Fibroblast of skin of left biceps (primary cell): ENCODE data around the gene KAZN.
A peak's percentile ranks its signal among the peaks of the same experiment; 100 is the strongest.
"Not testable (repeated sequence)": the region's sequence is repeated elsewhere in the genome, so short reads cannot be mapped to it uniquely, and the experiment has no call there.

Source experiments
- DNase-seq, 2 experiments: peaks; one replicate each; pipeline ENCODE4 v3.0.0-alpha.2; 2013; ENCODE audit warnings: low read depth in 2 of 2

Gene KAZN

DNA sequence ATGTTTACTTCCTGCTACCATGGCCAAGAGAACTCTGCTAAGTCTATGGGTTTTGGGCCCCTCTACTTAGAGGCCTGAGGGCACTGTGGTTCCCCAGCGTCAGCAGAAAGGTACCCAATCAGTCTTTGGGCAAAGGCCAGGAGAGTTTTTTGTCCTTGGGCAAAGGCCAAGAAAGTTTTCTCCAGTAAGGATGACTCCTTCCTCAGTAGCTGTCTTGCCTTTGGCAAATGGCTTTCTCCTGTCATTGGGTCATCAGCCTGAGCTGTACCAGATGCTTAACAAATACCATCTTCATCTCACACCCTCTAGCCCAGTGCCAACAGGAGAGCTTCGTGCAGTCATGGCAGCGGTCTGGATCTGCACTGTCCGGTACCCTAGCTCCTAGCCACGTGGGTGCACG is 355.7 kb downstream of the KAZN start:
- DNase-seq, result no peak

DNA sequence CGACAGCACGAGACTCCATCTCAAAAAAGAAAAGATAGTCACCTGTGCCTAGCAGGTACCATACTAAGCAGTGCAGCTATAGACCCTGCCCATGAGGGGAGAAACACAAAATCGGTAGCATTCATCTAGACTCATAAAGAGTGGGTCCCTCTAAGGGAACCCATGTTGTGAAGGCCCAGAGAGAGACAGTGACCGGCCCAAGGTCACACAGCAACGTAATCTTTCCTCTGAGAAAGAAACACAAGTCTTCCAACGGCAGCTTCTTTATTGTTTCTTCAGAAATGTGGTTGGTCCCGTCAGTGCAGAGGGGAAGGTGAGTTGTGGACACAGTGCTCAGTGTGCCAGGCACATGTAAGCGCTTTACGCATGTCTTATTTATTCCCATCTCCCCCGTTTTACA is 356.4 kb downstream of the KAZN start:
- no peak for DNase-seq

DNA sequence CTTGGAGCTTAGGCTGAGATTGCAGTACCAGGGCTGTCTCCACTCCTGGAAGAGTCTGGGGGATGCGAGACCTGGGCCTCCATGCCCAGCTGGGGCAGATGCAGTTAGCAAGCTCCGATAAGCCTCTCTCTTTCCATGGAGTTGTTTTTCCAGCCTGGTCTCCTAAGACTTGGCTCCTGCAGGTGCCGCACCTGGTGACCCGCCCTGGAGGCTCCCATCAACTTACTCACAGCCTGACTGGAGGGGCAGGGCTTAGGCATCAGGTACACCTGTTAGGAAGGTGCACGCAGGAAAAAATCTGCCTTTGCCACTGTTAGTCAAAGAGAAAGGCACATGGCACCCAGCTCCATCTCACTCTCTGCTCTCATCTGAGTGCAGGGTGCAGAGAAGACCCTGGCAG is 356.9 kb downstream of the KAZN start:
- DNase-seq, result no peak

DNA sequence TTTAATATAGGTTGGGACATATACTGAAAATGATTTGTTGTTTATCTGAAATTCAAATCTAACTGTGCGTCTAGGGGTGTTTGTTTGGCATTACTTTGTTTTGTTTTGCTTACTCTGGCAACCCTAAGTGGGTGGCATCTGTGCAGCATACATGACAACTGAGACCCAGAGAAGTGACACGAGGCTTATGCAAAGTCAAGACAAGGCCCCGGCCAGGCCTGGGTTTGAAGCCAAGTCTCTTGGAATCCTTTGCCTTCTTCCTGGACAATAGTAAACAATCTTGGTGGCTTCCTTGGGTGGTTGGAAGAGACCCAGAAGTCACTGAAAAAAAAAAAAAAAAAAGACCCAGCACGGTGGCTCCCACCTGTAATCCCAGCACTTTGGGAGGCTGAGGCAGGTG is 357.5 kb downstream of the KAZN start:
- no peak for DNase-seq

DNA sequence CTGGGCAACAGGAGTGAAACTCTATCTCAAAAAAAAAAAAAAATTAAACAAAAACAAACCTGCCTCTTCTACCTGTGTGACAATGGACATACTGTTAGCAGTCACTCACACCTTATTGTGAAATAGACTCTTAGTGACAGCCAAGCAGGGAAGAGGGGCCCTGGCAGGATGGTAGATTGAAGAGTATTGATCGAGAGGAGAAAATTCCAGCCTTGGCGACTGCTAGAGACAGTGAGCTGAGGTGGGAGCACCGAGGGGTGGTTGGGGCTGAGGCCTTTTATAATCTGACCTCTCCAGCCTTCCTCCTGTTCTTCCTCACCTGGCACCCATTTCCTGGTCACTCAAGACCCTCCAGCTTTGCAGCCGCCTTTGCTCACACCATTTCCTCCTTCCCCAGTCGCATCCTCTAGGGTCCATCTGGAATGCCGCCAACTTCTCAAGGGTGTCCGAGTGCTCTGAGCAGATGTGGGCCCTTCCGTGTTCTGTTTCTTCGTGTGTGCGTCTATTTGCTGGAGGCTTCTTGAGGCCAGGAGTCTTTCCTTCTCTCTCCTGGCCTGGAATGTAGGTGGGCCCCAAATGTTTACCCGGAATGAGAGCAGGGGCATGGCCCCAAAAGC is 358.2 kb downstream of the KAZN start:
- DNase-seq, result no peak

DNA sequence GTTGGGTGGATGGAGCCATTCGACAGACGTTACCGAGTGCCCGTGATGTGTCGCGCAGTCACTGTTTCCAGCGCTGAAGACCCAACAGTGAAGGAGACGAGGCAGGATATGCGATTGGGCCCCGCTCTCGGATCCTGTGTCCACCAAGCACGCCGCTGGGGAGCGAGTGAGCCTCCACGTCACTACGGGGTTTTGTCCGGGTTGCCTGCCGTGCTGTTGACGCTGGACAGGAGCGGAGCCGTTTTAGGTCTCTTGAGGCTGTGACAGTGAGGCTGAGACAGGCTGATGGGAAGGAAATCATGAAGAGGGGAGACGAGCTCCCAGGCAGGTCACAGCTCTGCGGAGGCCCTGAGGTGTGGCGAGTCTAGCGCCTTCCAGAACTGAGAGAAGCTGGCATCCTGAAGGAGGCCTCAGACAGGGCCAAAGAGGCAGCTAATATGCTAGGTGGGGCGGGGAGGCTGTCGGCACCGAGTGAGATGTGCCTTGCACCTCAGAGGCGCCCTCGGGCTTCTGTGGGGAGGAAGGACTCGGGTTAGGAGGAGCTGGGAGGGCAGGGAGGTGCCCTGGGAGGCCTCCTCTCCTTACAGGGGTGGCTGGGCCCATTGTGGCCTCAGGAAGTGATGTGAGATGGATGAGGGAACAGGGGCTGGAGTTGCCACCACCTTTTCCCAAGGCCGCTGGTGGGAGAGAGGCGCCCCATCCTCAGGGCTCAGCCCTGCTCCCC is 359.1 kb downstream of the KAZN start:
- no peak for DNase-seq

DNA sequence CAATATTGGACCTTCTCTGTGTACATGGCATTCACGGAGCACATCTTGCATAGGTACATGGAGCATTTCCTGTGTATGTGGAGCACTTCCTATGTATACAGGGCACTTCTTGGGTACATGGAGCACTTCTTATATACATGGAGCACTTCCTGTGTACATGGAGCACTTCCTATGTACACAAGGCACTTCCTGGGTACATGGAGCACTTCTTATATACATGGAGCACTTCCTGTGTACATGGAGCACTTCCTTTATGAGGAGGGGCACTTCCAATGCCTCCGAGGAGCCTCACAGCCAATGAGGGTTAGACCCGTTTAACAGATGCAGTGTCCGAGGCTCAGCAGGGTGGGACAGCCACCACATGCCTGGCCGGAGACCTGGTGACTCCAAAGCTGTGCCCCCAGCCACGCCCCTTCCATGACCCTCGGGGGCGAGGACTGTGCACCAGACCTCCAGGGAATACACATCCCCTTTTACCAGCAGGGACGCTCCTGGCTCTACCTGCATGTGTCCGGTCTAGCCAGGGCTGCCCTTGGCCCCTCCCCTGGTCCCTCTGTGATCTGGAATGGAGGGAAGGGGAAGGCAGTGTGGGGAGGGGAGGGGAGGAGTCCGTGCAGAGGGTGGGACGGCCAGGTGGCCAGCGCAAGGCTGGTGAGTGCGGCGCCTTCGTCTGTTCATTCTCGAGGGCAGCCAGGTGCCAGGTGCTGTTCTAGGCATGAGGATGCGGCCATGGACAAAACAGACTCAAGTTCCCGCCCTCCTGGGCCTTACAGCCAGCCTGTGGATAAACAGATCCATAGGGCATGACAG is 360.0 kb downstream of the KAZN start:
- DNase-seq, result no peak

DNA sequence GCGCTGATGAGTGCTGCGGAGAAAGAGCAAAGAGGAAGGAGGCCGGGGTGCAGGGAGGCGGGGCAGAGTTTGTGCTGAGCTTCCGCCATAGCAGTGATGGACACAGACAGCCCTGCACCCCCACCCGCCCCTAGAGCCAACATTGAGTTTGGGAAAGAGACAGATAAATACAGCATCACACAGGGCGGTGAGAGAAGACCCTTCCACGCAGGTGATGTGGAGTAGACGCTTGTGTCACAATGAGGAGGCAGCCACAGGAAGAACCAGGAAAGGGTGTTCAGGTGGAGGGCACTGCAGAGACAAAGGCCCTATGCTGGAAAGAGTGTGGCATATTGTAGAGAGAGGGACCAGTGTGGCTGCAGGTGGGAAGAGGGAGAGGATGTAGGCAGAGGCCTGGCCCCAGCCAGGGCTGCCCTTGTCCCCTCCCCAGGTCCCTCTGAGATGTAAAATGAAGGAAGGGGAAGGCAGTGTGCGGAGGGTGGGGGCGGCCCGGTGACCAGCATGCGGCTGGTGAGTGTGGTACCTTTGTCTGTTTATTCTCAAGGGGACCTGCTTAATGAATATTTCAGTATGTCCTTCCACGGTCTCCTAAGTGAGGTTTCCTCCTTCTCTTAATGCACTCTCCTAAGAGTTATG is 360.7 kb downstream of the KAZN start:
- DNase-seq, result no peak

DNA sequence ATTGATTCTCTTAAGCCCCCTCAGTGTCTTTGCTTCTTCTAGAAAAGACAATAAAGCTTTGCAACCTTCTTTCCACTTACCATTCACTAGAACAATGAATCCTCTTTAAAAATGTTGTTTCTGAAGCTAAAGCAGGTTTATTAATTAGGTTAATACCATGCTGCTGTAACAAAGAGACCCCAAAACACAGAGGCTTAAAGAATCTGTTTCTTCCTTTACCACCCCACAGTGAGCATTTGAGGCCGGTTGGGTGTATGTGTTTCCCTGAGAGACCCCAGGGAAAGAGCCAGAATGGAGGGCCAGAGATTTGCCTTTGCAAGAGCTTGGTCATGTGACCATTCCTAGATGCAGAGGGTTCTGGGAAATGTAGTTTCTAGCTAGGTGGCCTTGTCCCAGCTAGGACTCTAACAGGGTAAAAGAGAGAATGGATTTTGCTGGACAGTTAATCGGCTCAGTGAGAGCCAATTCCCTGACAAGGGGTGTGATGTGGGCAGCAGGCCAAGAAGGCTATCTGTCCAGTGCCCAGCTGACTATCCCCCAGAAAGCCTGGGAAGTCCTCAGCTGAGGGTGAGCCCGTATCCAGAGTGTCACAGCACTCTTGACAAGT is 363.3 kb downstream of the KAZN start:
- no peak for DNase-seq

DNA sequence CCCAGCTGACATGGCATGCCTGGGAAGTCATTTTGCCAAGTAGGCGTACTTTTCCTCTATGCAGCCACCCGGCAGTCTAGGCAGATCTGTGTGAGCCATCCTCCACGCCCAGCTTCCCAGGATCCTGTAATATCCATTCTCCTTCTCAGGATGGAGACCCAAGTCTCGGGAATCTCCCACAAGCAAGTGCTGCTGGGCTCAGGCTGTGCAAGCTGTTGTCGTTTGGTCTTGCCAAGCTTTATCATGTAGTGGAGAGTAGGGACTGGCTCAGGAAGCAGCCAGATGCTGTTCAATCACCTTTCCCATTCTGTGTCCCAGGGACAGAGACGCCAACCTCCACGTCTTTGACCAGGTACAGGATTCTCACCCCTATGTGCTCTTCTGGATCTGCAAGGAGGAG is 363.9 kb downstream of the KAZN start:
- DNase-seq, result no peak

DNA sequence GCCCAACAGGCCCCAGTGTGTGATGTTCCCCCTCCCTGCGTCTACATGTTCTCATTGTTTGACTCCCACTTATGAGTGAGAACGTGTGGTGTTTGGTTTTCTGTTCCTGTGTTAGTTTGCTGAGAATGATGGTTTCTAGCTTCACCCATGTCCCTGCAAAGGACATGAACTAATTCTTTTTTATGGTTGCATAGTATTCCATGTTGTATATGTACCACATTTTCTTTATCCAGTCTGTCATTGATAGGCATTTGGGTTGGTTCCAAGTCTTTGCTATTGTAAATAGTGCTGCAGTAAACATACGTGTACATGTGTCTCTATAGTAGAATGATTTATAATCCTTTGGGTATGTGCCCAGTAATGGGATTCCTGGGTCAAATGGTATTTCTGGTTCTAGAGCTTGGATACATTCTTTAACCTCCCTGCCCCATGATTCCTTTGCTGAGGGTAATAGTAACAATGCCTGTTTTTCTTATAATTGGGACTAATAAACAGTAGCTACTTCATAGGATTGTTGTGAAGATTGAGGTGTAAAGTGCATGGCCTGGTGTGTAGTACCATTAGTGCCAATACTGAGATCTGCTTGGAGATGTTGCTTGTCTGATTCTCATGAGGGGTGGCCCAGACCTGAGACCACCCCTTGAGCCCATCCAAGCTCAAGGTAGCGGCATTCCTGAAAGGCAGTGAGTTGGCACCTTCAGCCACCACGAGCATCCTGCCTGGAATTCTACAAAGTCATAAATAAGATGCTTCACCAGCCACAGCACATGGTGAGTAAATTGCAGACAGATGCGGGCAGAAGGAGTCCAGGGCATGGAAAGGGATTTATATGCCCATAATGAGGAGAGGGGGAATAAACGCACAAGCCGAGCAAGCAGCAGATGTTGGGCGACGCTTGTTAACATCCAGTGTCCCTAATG is 365.6 kb downstream of the KAZN start:
- DNase-seq, result not testable (repeated sequence)

DNA sequence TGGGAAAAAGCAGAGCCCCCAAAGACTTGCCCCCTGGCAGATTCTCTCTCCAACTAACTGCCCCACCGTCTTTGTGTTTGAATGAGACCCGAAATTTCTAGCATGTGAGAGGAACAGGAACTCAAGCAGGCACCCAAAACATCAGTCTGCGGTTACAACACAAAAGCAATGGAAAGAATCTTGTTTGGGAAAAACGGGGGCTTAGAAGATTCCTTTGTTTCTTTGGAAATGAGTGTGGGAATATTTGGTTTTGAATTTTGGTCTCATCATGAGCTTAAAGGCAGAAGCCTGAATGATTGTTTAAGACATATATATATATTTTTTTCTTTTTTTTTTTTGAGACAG is 366.2 kb downstream of the KAZN start:
- DNase-seq, result no peak

DNA sequence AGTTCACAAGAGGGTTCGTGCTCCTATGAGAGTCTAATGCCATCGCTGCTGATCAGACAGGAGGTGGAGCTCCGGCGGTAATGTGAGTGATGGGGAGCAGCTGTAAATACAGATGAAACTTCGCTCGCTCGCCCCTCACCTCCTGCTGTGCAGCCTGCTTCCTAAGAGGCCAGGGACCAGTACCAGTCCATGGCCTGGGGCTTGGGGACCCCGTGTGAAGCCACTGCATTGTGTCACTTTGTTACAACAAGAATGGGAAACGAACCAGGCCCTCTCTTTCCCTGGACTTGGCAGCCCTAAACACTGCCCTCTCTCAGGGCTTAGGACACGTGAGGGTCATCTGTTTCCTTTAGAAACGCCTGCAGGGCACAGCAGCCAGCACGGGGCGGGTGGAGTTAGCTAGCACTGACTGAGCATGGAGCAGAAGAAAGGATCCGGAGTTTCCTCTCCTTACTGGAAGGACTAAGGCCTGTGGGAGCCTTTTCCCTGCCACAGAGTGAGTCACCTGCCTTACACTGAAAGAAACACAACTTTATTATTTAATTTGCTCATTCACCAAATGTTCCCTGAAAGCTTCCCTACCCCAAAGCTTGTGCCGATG is 369.9 kb downstream of the KAZN start:
- peak; percentile 51 to 52 for DNase-seq

DNA sequence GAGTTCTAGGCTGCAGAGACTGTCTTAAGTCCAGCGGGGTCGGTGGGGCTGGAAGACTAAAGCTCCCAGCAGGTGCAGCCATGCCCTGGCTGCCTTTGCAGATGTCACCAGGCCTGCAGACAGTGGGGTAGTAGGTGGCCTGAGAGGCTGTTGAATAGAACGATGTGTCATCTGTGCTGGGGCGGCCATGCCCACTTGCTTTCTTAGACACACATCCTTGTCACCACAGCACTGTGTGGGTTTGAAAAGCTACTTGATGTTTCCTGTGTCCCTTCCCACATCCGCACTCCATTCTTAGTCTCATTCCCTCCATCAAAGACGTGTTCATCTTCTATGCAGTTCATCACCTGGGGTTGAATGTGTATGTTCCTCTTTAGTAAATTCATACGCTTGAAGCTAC is 370.5 kb downstream of the KAZN start:
- no peak for DNase-seq

DNA sequence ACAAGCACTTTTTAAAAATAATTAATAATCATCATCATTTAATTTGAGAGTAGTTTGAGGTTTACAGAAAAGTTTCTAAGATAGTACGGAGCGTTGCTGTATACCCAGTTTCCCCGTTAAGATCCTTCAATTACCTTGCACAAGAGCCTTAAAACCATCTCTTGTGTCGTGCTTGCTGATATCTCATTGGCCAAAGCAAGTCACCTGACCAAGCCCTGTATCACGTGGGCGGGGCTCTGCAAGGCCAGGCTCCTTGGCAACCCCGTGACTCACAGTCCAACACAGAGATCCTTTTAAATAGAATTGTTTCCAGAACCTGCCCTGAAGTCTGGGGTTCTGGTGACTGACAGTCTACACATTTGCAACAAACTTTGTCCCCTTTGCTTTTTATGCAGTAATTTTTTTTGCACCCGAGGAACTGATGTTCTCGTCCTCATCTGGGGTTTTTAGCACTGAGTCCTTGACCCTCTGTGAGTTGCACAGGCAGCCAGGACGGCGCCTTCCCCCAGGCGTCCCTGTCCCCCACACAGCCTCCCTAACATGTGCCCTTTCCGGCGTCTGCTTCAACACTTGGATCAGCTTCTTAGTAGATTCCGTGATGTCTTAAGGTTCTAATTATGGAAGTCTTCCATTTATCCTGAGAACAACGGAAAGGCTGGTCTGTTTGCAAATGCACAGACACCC is 371.8 kb downstream of the KAZN start:
- peak; percentile 69 to 74 for DNase-seq

DNA sequence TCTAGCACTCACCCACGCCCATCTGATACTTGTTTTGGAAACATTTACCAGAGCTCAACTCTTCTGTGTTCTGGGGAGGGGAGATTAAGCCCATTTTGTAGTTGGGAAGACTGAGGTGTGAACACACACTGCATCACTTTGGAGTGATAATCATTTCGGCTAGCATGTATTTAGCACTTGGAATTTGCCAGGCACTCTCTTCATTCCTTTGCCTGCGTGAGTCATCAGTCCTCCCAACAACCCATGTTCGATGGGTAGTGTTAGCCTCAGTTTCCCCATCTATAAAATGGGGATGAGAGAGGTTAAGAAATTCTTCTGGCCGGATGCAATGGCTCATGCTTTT is 372.3 kb downstream of the KAZN start:
- no peak for DNase-seq

DNA sequence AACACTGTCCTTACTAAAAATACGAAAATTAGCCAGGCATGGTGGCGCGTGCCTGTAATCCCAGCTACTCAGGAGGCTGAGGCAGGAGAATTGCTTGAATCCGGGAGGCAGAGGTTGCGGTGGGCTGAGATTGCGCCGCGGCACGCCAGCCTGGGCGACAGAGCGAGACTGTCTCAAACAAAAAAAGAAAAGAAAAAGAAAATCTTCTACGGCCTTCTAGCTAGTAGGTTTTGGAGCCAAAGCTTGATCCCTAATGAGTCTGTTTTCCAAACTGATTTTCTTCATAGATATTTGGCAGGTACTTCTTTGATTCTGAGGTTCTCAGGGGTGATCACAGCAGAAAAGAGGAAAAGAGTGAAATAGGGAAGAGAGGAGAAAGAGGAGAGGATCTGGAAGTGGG is 372.7 kb downstream of the KAZN start:
- DNase-seq, result no peak

DNA sequence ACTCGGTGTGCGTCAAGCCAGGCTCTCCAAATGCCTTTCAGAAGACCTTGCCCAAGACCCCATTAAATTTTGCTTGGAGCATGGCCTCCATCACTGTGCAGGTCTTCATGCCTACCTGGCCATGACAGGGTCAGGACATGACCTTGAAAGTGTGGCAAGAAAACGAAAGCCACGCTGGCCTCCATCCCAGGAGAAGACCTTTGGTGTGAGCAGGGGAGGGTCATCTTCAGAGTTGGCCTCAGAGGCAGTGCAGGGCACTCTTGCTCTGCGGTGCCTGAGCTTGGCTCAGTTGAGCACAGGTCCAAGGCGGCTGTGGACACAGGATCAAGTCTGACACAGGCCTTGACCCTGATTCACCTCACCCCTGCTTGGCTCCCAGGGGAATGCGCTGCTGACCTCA is 373.6 kb downstream of the KAZN start:
- no peak for DNase-seq

DNA sequence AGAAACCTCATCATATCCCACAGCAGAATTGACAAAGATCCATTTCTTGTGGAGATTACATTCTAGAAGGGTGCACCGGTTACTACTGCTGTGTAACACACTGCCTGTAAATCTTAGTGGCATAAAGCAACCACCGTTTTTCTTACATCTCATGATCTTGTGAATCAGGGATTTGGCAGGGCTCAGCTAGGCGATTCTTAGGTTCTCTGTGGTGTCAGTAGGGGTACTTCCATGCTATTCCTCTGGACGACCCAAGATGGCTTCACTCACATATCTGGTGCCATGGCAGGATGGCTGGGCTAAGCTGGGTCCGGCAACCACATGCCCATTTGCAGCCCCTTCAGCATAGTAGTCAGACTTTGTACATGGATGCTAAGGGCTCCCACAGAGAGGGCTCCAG is 375.3 kb downstream of the KAZN start:
- DNase-seq, result no peak

DNA sequence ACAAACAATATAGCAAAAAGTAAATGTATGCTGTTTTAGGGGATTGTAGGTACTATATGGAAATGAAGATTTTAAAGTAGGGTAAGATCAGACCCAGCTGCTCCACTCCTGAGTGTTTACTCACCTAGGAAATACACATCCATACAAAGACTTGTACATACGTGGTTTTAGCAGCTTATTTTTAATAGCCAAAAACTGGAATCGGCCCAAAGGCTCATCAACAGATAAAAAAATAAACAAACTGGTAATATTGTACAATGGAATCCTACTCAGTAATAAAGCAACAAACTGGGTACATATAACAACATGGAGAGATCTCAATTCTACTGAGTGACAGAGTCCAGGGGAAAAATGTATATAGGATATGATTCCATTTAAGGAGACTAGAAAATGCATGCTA is 375.9 kb downstream of the KAZN start:
- DNase-seq, result no peak
